Gastrocnemius medialis (tissue), 4 donors: ENCODE results near the gene DOCK4. TPM values are rescaled to one million over a fixed set of nuclear protein-coding genes. Genes with fewer than 3 reads are reported as not detected.
A peak's percentile ranks its signal among the peaks of the same experiment; 100 is the strongest.

Source experiments
- ATAC-seq, 2 donors: fragments of 150-250 bp; one replicate each; pipeline ENCODE4 v1.9.1; 2016
- DNase-seq, 2 donors: peaks; one replicate each; pipeline ENCODE4 v3.0.0-alpha.2; 2019
- H3K27ac ChIP-seq, 4 donors: fragments of 200-600 bp; sonication (generic); 1 replicate in 1 of 4; 2 replicates in 3 of 4; pipeline ENCODE4 v1.5.1; 2016 to 2018; ENCODE audit warnings: mild to moderate bottlenecking in 2 of 4, moderate library complexity in 1 of 4
- H3K27me3 ChIP-seq, 3 donors: fragments of 200-600 bp; sonication (generic) in 2 of 3; 1 replicate in 1 of 3; 2 replicates in 2 of 3; pipeline versions ENCODE4 v1.5.1 to v1.6.0; 2016 to 2019; ENCODE audit warnings: mild to moderate bottlenecking in 1 of 3, moderate library complexity in 1 of 3
- H3K36me3 ChIP-seq, 2 donors: fragments of 200-600 bp; sonication (generic) in 1 of 2; one replicate each; pipeline ENCODE4 v1.5.1; 2017 to 2018
- H3K4me1 ChIP-seq, 2 donors: fragments of 200-600 bp; sonication (generic) in 1 of 2; one replicate each; pipeline ENCODE4 v1.5.1; 2016 to 2017; ENCODE audit warnings: mild to moderate bottlenecking in 2 of 2
- H3K4me3 ChIP-seq, 4 donors: fragments of 200-600 bp; sonication (generic) in 3 of 4; 1 replicate in 1 of 4; 2 replicates in 3 of 4; pipeline ENCODE4 v1.5.1; 2016 to 2019; ENCODE audit warnings: mild to moderate bottlenecking in 2 of 4
- H3K9me3 ChIP-seq, 3 donors: fragments of 200-600 bp; sonication (generic) in 2 of 3; 1 replicate in 1 of 3; 2 replicates in 2 of 3; pipeline ENCODE4 v1.5.1; 2016 to 2019
- CTCF ChIP-seq, 5 experiments: fragments of 450-650 bp in 3 of 5; fragments of 200-600 bp in 2 of 5; sonication (generic) in 2 of 5; IDR thresholded peaks in 4 of 5; conservative IDR thresholded peaks in 1 of 5; 1 replicate in 4 of 5; 2 replicates in 1 of 5; pipeline ENCODE4 v1.5.1; 2016 to 2019; ENCODE audit warnings: antibody characterized with exemption in 5 of 5, mild to moderate bottlenecking in 3 of 5, moderate library complexity in 3 of 5
- POLR2A ChIP-seq, 2 donors: fragments of 450-650 bp; IDR thresholded peaks; one replicate each; pipeline ENCODE4 v1.6.1; 2017; ENCODE audit warnings: antibody characterized with exemption in 2 of 2, mild to moderate bottlenecking in 2 of 2, moderate library complexity in 2 of 2
- in situ Hi-C, 4 donors: fragments of 200-750 bp; cut with MboI; loops; one replicate each; pipeline versions ENCODE4 v1.15.0 to v1.8.0; 2017; ENCODE audit warnings: low sequenced_read_pairs in 4 of 4
- intact Hi-C: fragments of 100-400 bp; cut with DNase I; formaldehyde crosslinking; loops from one replicate; pipeline ENCODE4 v1.15.1; 2023; ENCODE audit warnings: low total_unique reads
- total RNA-seq, 4 donors: library from RNA; depleted of rRNA; stranded (reverse); fragments of >200 nt; gene quantifications; one replicate each; pipeline versions ENCODE4 v1.1.0 to v1.2.3, GENCODE V29; 2016

The DOCK4 gene
- total RNA-seq, 4 donors from 2014 or later: 8.7 to 12.0 (median 10.2) TPM

GRCh38 chr7:112001091-112001826, 204.9 kb downstream of the DOCK4 start:
- peak; percentile 52 to 56 for ATAC-seq
- H3K4me1 ChIP-seq: no peaks in the 10 kb centered on the region
- H3K27me3 ChIP-seq: no peaks in the 10 kb centered on the region
- no peak overlapping the region for H3K27ac ChIP-seq
- in situ Hi-C loops: no loop called here
- intact Hi-C loops: no loop called here
- TF ChIP-seq POLR2A (IDR thresholded peaks at IDR 0.05) (no peak), CTCF (IDR thresholded peaks at IDR 0.05 in 4 of 5, conservative IDR thresholded peaks at IDR 0.05 in 1 of 5) (no peak)
- H3K4me3 ChIP-seq: no peak overlapping the region
- H3K36me3 ChIP-seq: no peaks in the 10 kb centered on the region
- no peaks in the 10 kb centered on the region for H3K9me3 ChIP-seq
- no peak for DNase-seq

- in situ Hi-C loops (no loop called here), intact Hi-C loops (no loop called here)
- TF ChIP-seq POLR2A (IDR thresholded peaks at IDR 0.05) (no peak), CTCF (IDR thresholded peaks at IDR 0.05 in 4 of 5, conservative IDR thresholded peaks at IDR 0.05 in 1 of 5) (no peak)
- H3K4me3 ChIP-seq: no peak overlapping the region
- DNase-seq (no peak), ATAC-seq (no peak)
- H3K36me3 ChIP-seq: no peaks in the 10 kb centered on the region
- H3K27ac ChIP-seq: no peak overlapping the region
- no peaks in the 10 kb centered on the region for H3K4me1 ChIP-seq
- H3K9me3 ChIP-seq: no peaks in the 10 kb centered on the region
- H3K27me3 ChIP-seq: no peaks in the 10 kb centered on the region
Measured at GRCh38 chr7:111998326-111998725, 207.9 kb downstream of the DOCK4 start.

DNA sequence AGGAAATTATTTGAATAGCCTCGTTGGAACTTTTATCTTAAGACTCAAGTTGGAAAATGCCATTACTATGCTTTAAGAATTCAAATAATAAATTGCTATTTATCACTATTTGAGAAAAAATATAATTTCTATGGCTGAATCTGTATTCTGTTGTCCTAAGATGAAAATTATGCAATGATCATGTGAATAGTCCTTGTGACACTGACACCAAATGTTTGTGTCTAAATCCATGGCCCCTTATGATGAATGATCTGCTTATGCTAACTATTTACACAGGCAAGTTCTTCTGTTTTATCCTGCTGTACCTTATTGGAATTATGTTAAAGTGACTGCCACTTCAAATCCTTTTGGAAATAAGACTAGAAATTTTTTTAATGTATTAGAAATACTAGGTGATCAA, 208.7 kb downstream of the DOCK4 start:
- no peak for DNase-seq
- Histone ChIP-seq H3K36me3 (no peaks in the 10 kb centered on the region), H3K4me3 (no peak overlapping the region), H3K27me3 (no peaks in the 10 kb centered on the region), H3K4me1 (no peaks in the 10 kb centered on the region), H3K9me3 (no peaks in the 10 kb centered on the region), H3K27ac (no peak overlapping the region)
- intact Hi-C loops: no loop called here
- in situ Hi-C loops: no loop called here
- ATAC-seq: no peak
- TF ChIP-seq CTCF (IDR thresholded peaks at IDR 0.05 in 4 of 5, conservative IDR thresholded peaks at IDR 0.05 in 1 of 5): no peak
- TF ChIP-seq POLR2A (IDR thresholded peaks at IDR 0.05): no peak

- Histone ChIP-seq H3K4me3 (no peak overlapping the region), H3K4me1 (peaks cover 0 to 6% of the 10 kb centered on the region in 2 donors), H3K9me3 (no peaks in the 10 kb centered on the region), H3K36me3 (no peaks in the 10 kb centered on the region), H3K27ac (no peak overlapping the region), H3K27me3 (no peaks in the 10 kb centered on the region)
- in situ Hi-C loops: no loop called here
- DNase-seq (no peak), ATAC-seq (no peak)
- TF ChIP-seq POLR2A (IDR thresholded peaks at IDR 0.05) (no peak), CTCF (IDR thresholded peaks at IDR 0.05 in 4 of 5, conservative IDR thresholded peaks at IDR 0.05 in 1 of 5) (no peak)
- intact Hi-C loops: no loop called here
Measured at GRCh38 chr7:111992601-111993000, 213.6 kb downstream of the DOCK4 start.

DNA sequence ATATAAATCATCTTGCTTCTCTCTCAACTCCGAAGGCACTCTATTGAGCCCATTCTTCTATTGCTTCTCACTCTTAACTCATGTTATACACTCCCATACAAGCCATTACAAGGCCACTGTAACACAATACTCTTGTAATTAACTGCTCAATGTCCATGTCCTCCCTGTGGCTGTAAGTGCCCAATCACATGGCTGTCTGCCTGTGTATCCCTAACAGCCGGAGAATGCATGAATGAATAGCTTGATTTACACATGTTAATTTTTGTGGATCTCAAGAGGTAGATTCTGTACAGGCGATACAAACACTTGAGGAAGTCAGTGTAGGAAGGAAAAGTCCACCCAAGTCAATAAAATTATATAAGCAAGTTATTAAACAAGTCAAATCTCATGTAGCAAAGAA, 215.6 kb downstream of the DOCK4 start:
- in situ Hi-C loops (no loop called here), intact Hi-C loops (no loop called here)
- ATAC-seq: no peak
- TF ChIP-seq CTCF (IDR thresholded peaks at IDR 0.05 in 4 of 5, conservative IDR thresholded peaks at IDR 0.05 in 1 of 5) (no peak), POLR2A (IDR thresholded peaks at IDR 0.05) (no peak)
- no peak for DNase-seq
- Histone ChIP-seq H3K4me3 (no peak overlapping the region), H3K27ac (no peak overlapping the region), H3K27me3 (no peaks in the 10 kb centered on the region), H3K9me3 (no peaks in the 10 kb centered on the region), H3K4me1 (peaks cover 0 to 10% of the 10 kb centered on the region in 2 donors), H3K36me3 (no peaks in the 10 kb centered on the region)
